ENCODE results near the gene PIGC.

- TF ChIP-seq CTCF (IDR thresholded peaks at IDR 0.05; ENCODE audit: low read depth, low read length) (no peak), POLR2A (IDR thresholded peaks at IDR 0.05; ENCODE audit: extremely low read depth, insufficient read length) (no peak), MYC (IDR thresholded peaks at IDR 0.05; ENCODE audit: low read depth, low read length) (no peak)
These were observed 46.2 kb downstream of the PIGC start for GRCh38 chr1:172397633-172398032.

Measured in NB4 (cell line).